SU-DHL-6 (cell line): ENCODE results near the gene ZBTB17.

Experiments
- EZH2phosphoT487 ChIP-seq: fragments of 200-600 bp; sonication (generic), shearing (Covaris generic); conservative IDR thresholded peaks from 2 replicates; pipeline ENCODE4 v1.6.1; 2018; ENCODE audit warnings: mild to moderate bottlenecking, antibody characterized with exemption, low read length, moderate library complexity, mixed read lengths
- TF ChIP-seq, protein P1 (sequence below): fragments of 200-600 bp; sonication (generic); IDR thresholded peaks from one replicate; pipeline ENCODE4 v1.5.1; 2017; ENCODE audit warnings: antibody characterized with exemption, mild to moderate bottlenecking, low read length, moderate library complexity; ENCODE audit not compliant: insufficient read depth, poor library complexity, severe bottlenecking

DNA sequence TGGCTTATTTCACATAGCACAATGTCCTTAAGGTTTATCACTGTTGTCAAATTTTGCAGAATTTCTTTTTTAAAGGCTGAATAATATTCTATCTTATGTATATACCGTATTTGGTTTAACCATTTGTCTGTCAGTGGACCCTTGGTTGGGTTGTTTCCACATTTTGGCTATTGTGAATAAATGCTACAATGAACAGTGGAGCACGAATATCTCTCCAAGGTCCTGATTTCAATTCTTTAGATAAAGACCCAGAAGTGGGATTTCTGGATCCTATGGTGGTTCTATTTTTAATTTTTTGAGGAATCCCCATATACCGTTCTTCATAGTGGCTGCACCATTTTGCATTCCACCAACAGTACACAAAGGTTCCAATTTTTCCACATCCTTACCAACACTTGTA lies 5.8 kb upstream of the ZBTB17 start:
- TF ChIP-seq, protein P1, sequence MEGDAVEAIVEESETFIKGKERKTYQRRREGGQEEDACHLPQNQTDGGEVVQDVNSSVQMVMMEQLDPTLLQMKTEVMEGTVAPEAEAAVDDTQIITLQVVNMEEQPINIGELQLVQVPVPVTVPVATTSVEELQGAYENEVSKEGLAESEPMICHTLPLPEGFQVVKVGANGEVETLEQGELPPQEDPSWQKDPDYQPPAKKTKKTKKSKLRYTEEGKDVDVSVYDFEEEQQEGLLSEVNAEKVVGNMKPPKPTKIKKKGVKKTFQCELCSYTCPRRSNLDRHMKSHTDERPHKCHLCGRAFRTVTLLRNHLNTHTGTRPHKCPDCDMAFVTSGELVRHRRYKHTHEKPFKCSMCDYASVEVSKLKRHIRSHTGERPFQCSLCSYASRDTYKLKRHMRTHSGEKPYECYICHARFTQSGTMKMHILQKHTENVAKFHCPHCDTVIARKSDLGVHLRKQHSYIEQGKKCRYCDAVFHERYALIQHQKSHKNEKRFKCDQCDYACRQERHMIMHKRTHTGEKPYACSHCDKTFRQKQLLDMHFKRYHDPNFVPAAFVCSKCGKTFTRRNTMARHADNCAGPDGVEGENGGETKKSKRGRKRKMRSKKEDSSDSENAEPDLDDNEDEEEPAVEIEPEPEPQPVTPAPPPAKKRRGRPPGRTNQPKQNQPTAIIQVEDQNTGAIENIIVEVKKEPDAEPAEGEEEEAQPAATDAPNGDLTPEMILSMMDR = no peak
- TF ChIP-seq EZH2phosphoT487 = no peak
